ENCODE results near the gene STING1. TPM values are rescaled to one million over a fixed set of nuclear protein-coding genes. Genes with fewer than 3 reads are reported as not detected.
A peak's percentile ranks its signal among the peaks of the same experiment; 100 is the strongest.

Gene STING1
- polyA plus RNA-seq, 1 experiment = 194 TPM

- ChIA-PET POLR2A (no interaction called here), CTCF (interaction anchor here (1.3 kb wide), 1 partner anchor 54 kb away, joined by 3 read pairs; no protein-coding TSS in a partner anchor)
- no peak for TF ChIP-seq CTCF (IDR thresholded peaks at IDR 0.05; ENCODE audit: insufficient read depth, low read depth, low read length)
- Histone ChIP-seq H3K27me3 (ENCODE audit: control insufficient read depth, insufficient read depth, low read length) (no peaks in the 10 kb centered on the region), H3K4me3 (ENCODE audit: low read depth, low read length) (no peak overlapping the region), H3K36me3 (ENCODE audit: control insufficient read depth, insufficient read depth, low read length) (peaks cover 21% of the 10 kb centered on the region)
- DNase-seq (ENCODE audit: low read depth) = no peak
These were observed 6.5 kb downstream of the STING1 start for GRCh38 chr5:139475865-139476617.

- Histone ChIP-seq H3K4me3 (ENCODE audit: low read depth, low read length) (no peak overlapping the region), H3K27me3 (ENCODE audit: control insufficient read depth, insufficient read depth, low read length) (no peaks in the 10 kb centered on the region), H3K36me3 (ENCODE audit: control insufficient read depth, insufficient read depth, low read length) (peaks cover 21% of the 10 kb centered on the region)
- CTCF ChIA-PET = interaction anchor here (1.4 to 1.8 kb wide), 2 partner anchors 17 to 52 kb away, joined by 7 read pairs; no protein-coding TSS in a partner anchor
- TF ChIP-seq CTCF (IDR thresholded peaks at IDR 0.05; ENCODE audit: insufficient read depth, low read depth, low read length) = no peak
- POLR2A ChIA-PET = no interaction called here
- DNase-seq (ENCODE audit: low read depth) = peak; percentile 46
These were observed 7.4 kb downstream of the STING1 start for GRCh38 chr5:139474890-139475791.

GRCh38 chr5:139473565-139473964, 9.0 kb downstream of the STING1 start:
- Histone ChIP-seq H3K27me3 (ENCODE audit: control insufficient read depth, insufficient read depth, low read length) (no peaks in the 10 kb centered on the region), H3K4me3 (ENCODE audit: low read depth, low read length) (no peak overlapping the region), H3K36me3 (ENCODE audit: control insufficient read depth, insufficient read depth, low read length) (peaks cover 19% of the 10 kb centered on the region)
- POLR2A ChIA-PET = interaction anchor here (0.6 kb wide), 1 partner anchor 138 kb away, joined by 4 read pairs; no protein-coding TSS in a partner anchor
- TF ChIP-seq CTCF (IDR thresholded peaks at IDR 0.05; ENCODE audit: insufficient read depth, low read depth, low read length) = no peak
- DNase-seq (ENCODE audit: low read depth) = no peak
- CTCF ChIA-PET = interaction anchor here (0.9 to 2.0 kb wide), 3 partner anchors 40 to 51 kb away, joined by 3 to 7 read pairs (median 5); no protein-coding TSS in a partner anchor

GRCh38 chr5:139473105-139473504, 9.5 kb downstream of the STING1 start:
- no peaks in the 10 kb centered on the region for H3K27me3 ChIP-seq (ENCODE audit: control insufficient read depth, insufficient read depth, low read length)
- no peak overlapping the region for H3K4me3 ChIP-seq (ENCODE audit: low read depth, low read length)
- CTCF ChIA-PET = interaction anchor here (1.8 to 2.0 kb wide), 2 partner anchors 40 to 50 kb away, joined by 5 to 7 read pairs; no protein-coding TSS in a partner anchor
- POLR2A ChIA-PET = interaction anchor here (0.6 kb wide), 1 partner anchor 138 kb away, joined by 4 read pairs; no protein-coding TSS in a partner anchor
- no peak for DNase-seq (ENCODE audit: low read depth)
- no peak for TF ChIP-seq CTCF (IDR thresholded peaks at IDR 0.05; ENCODE audit: insufficient read depth, low read depth, low read length)
- peaks cover 15% of the 10 kb centered on the region for H3K36me3 ChIP-seq (ENCODE audit: control insufficient read depth, insufficient read depth, low read length)
